ENCODE measurements around the gene ZNF99.
"Not testable (repeated sequence)": the region's sequence is repeated elsewhere in the genome, so short reads cannot be mapped to it uniquely, and the experiment has no call there.

The ZNF99 gene

GRCh38 chr19:22783651-22784410 is at the start of gene ZNF99:
Gene ZNF99, minus strand, starts transcription at chr19:22784151. Its CDS starts 135 bp downstream, at chr19:22784016.
- DNase-seq = no peak

DNA sequence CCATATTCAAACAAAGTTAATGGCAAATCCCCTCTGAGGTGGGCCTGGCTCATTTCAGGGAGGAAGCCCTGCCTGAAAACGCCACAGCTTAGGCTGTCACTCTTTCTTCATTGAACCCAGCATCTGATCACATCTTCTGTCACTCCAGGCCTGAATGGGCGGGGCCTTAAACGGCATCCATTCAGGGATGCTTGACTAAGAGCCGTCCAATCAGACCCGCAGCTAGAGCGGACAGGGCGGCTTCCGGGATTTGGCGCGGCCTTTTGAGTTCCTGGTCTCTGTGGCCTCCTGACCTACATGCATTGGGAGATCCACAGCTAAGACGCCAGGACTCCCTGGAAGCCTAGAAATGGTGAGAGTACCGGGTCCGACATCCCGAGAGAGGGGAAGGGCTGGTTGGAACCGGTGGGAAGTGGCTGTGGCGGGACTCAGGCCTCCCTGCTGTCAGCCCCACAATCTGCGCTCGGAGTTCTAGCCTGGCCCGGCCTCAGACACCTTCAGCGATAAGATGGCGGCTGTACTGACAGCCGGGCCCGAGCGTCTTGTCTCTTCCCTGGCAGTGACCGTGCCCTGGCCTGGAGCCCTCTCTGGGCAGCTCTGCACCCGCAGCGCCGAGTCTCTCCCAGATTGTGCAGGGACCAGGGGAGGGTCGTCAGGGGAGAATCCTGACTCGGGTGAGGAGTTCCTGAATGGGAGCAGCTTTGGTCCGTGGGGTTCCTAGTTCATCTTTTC is 48.2 kb upstream of the ZNF99 start, which contains the start of gene ZNF723:
ZNF723 (plus strand) TSS at position 261 of the 732 bp plus-strand sequence; CDS start at position 350, 89 bp downstream.
- no peak for DNase-seq

DNA sequence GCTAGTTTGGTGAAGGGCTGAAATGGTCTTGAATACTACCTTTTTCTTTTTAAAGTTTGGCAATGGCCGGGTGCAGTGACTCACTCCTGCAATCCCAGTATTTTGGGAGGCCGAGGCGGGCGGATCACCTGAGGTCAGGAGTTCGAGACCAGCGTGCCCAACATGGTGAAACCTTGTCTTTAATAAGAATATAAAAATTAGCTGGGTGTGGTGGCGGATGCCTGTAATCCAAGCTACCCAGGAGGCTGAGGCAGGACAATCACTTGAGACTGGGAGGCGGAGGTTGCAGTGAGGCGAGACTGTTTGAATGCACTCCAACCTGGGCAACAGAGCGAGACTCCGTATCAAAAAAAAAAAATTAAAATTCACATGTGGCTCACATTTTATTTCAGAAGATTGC is 47.3 kb upstream of the ZNF99 start:
- no peak for DNase-seq

- DNase-seq = no peak
Observed at GRCh38 chr19:22814124-22814523, 30.2 kb upstream of the ZNF99 start.

GRCh38 chr19:22807061-22807835 is 23.3 kb upstream of the ZNF99 start:
- no peak for DNase-seq

DNA sequence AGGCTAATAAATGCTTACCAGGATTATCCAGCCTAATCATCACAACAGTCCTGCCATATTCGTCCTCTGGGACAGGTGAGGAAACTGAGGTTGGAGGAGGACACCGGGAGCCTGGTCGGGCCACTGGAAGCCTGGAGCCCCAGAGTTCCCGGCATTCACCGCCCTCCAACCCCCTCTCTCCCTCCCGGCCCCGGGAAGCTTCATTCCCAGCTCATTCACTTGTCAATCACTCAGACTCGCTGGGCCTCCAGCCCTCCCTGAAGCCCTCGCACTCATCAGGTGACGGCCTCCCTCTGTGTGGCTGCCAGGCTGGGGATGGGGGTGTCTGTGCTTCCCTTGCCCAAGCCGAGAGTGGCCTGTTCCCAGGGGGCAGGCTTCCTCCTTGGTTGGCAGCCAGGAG is 22.5 kb upstream of the ZNF99 start:
- no peak for DNase-seq

- no peak for DNase-seq
Observed at GRCh38 chr19:22797040-22797439, 13.1 kb upstream of the ZNF99 start.

DNA sequence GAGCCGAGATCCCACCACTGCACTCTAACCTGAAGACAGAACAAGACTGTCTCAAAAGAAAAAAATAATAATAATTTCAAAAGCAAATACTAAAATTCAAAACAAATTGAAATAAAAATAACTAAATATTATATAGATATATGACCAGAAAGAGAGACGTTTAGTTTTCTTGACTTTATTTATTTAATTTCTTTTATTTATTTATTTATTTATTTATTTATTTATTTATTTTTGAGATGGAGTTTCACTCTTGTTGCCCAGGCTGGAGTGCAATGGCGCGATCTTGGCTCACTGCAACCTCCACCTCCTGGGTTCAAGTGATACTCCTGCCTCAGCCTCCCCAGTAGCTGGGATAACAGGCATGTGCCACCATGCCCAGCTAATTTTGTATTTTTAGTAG is 8.9 kb upstream of the ZNF99 start:
- DNase-seq = not testable (repeated sequence)

GRCh38 chr19:22735911-22736645 is 47.9 kb downstream of the ZNF99 start:
- DNase-seq = no peak

GRCh38 chr19:22733691-22734090 is 50.3 kb downstream of the ZNF99 start:
- DNase-seq = no peak

GRCh38 chr19:22728214-22728613 is 55.7 kb downstream of the ZNF99 start:
- not testable (repeated sequence) for DNase-seq

DNA sequence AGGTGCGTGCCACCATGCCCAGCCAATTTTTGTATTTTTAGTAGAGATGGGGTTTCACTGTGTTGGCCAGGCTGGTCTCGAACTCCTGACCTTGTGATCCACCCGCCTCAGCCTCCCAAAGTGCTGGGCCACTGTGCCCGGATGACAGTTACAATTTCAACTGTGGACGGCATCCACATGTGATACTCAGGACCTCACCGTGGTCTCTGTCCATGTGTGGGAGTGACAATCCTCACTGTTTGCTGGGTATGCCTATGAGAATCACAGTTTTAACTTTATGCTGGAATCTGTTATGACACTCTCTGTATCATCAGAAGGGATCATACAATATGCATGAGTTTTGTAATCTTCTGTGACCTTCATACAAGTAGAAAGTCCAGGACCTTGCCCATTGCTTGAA is 62.4 kb downstream of the ZNF99 start:
- not testable (repeated sequence) for DNase-seq

- no peak for DNase-seq
Observed at GRCh38 chr19:22708983-22709382, 75.0 kb downstream of the ZNF99 start.

DNA sequence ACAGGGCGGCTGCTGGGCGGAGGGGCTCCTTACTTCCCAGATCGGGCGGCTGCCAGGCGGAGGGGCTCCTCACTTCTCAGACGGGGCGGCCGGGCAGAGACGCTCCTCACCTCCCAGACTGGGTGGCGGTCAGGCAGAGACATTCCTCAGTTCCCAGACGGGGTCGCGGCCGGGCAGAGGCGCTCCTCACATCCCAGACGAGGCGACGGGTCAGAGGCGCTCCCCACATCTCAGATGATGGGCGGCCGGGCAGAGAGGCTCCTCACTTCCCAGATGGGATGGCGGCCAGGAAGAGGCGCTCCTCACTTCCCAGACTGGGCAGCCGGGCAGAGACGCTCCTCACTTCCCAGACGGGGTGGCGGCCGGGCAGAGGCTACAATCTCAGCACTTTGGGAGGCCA is 80.9 kb downstream of the ZNF99 start:
- not testable (repeated sequence) for DNase-seq

DNA sequence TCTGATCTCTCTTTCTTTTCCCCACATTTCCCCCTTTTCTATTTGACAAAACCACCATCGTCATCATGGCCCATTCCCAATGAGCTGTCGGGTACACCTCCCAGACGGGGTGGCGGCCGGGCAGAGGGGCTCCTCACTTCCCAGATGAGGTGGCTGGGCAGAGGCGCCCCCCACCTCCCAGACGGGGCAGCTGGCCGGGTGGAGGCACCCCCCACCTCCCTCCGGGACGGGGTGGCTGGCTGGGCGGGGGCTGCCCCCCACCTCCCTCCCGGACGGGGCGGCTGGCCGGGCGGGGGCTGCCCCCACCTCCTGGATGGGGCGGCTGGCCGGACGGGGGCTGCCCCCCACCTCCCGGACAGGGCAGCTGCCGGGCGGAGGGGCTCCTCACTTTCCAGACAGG is 81.3 kb downstream of the ZNF99 start:
- DNase-seq = not testable (repeated sequence)

Measured in NCI-H748 treated with DMSO at 0.1 percent for 48 hours (cell line).